ENCODE results near the gene WIZ. TPM values are rescaled to one million over a fixed set of nuclear protein-coding genes. Genes with fewer than 3 reads are reported as not detected.

WIZ gene
- polyA plus RNA-seq, 1 experiment = 5.8 TPM

GRCh38 chr19:15379083-15379998 is 70.4 kb downstream of the WIZ start, which contains the start of gene AKAP8:
AKAP8 (minus strand) TSS chr19:15379787; CDS start chr19:15379731, 56 bp downstream.
- POLR2A ChIA-PET = interaction anchor here (0.6 to 3.0 kb wide), 16 partner anchors 9 to 1397 kb away, joined by 3 to 25 read pairs (median 4); partner anchors contain the start of genes AKAP8L and BRD4

GRCh38 chr19:15378534-15379082 is 71.1 kb downstream of the WIZ start:
- DNase-seq (ENCODE audit: low read depth, low spot score) = no peak
- CTCF ChIA-PET = interaction anchor here (0.6 to 1.7 kb wide), 4 partner anchors 40 to 287 kb away, joined by 3 to 5 read pairs (median 4); partner anchors contain the start of gene AKAP8L
- H3K4me3 ChIP-seq (ENCODE audit: low read depth, low read length) = peak overlapping the region; percentile 99

More at GRCh38 chr19:15379083-15379998, 70.4 kb downstream of the WIZ start, which contains the start of gene AKAP8:
- Histone ChIP-seq H3K27ac (ENCODE audit: low read depth, low read length) (peak within 1 kb of the TSS; percentile 91), H3K27me3 (ENCODE audit: control insufficient read depth, insufficient read depth, low read length) (no peaks in the 10 kb centered on the region), H3K4me3 (ENCODE audit: low read depth, low read length) (peak within 1 kb of the TSS; percentile 99), H3K9me3 (ENCODE audit: control insufficient read depth, insufficient read depth, low read length) (no peaks in the 10 kb centered on the region; the same call in 1 of the 2 replicates)
- peak; percentile 96 for DNase-seq (ENCODE audit: low read depth, low spot score)
- CTCF ChIA-PET = interaction anchor here (0.6 to 1.7 kb wide), 5 partner anchors 13 to 288 kb away, joined by 3 to 5 read pairs (median 3); partner anchors contain the start of gene AKAP8L
- TF ChIP-seq CTCF (IDR thresholded peaks at IDR 0.05; ENCODE audit: low read depth, low read length) = no peak

GRCh38 chr19:15374796-15375440 is 74.8 kb downstream of the WIZ start:
- DNase-seq (ENCODE audit: low read depth, low spot score) = no peak
- ChIA-PET CTCF (interaction anchor here (0.7 kb wide), 1 partner anchor 41 kb away, joined by 3 read pairs; no protein-coding TSS in a partner anchor), POLR2A (interaction anchor here (0.6 kb wide), 1 partner anchor 187 kb away, joined by 4 read pairs; no protein-coding TSS in a partner anchor)
- no peak for TF ChIP-seq CTCF (IDR thresholded peaks at IDR 0.05; ENCODE audit: low read depth, low read length)
- Histone ChIP-seq H3K27me3 (ENCODE audit: control insufficient read depth, insufficient read depth, low read length) (no peaks in the 10 kb centered on the region), H3K4me3 (ENCODE audit: low read depth, low read length) (no peak overlapping the region), H3K9me3 (ENCODE audit: control insufficient read depth, insufficient read depth, low read length) (no peaks in the 10 kb centered on the region; the same call in 1 of the 2 replicates), H3K27ac (ENCODE audit: low read depth, low read length) (no peak overlapping the region)

More at GRCh38 chr19:15378534-15379082, 71.1 kb downstream of the WIZ start:
- TF ChIP-seq CTCF (IDR thresholded peaks at IDR 0.05; ENCODE audit: low read depth, low read length) = no peak
- H3K27me3 ChIP-seq (ENCODE audit: control insufficient read depth, insufficient read depth, low read length) = no peaks in the 10 kb centered on the region
- POLR2A ChIA-PET = interaction anchor here (0.6 to 3.0 kb wide), 15 partner anchors 8 to 242 kb away, joined by 3 to 25 read pairs (median 3); partner anchors contain the start of genes AKAP8L and BRD4
- peak overlapping the region; percentile 91 for H3K27ac ChIP-seq (ENCODE audit: low read depth, low read length)
- H3K9me3 ChIP-seq (ENCODE audit: control insufficient read depth, insufficient read depth, low read length) = no peaks in the 10 kb centered on the region; the same call in 1 of the 2 replicates

- Histone ChIP-seq H3K27ac (ENCODE audit: low read depth, low read length) (no peak overlapping the region), H3K4me3 (ENCODE audit: low read depth, low read length) (no peak overlapping the region), H3K27me3 (ENCODE audit: control insufficient read depth, insufficient read depth, low read length) (no peaks in the 10 kb centered on the region), H3K9me3 (ENCODE audit: control insufficient read depth, insufficient read depth, low read length) (no peaks in the 10 kb centered on the region; the same call in 1 of the 2 replicates)
- TF ChIP-seq CTCF (IDR thresholded peaks at IDR 0.05; ENCODE audit: low read depth, low read length) = no peak
- ChIA-PET POLR2A (interaction anchor here (0.6 kb wide), 1 partner anchor 188 kb away, joined by 4 read pairs; no protein-coding TSS in a partner anchor), CTCF (no interaction called here)
- no peak for DNase-seq (ENCODE audit: low read depth, low spot score)
Observed at GRCh38 chr19:15374105-15374651, 75.6 kb downstream of the WIZ start.

Measured in AG04450 (cell line).